Cerebellar cortex (tissue), 1 donor: ENCODE data around the gene SUMF1.

Experiments
- DNase-seq: peaks from one replicate; pipeline ENCODE4 v3.0.0-alpha.2; 2015; ENCODE audit warnings: low spot score

SUMF1 gene

GRCh38 chr3:4466741-4467521 lies at the start of gene SUMF1:
SUMF1 (minus strand) TSS chr3:4467269; CDS start chr3:4467245, 24 bp downstream.
- DNase-seq: peak; percentile 90

GRCh38 chr3:4515916-4516579 lies 49.0 kb upstream of the SUMF1 start:
- no peak for DNase-seq

- no peak for DNase-seq
Measured at GRCh38 chr3:4514916-4515315, 47.8 kb upstream of the SUMF1 start.

GRCh38 chr3:4514321-4514720 lies 47.3 kb upstream of the SUMF1 start:
- DNase-seq: no peak

GRCh38 chr3:4512895-4513616 lies 46.0 kb upstream of the SUMF1 start:
- no peak for DNase-seq

GRCh38 chr3:4511491-4512262 lies 44.6 kb upstream of the SUMF1 start:
- no peak for DNase-seq

GRCh38 chr3:4509983-4510755 lies 43.1 kb upstream of the SUMF1 start:
- no peak for DNase-seq

GRCh38 chr3:4509043-4509442 lies 42.0 kb upstream of the SUMF1 start:
- no peak for DNase-seq

GRCh38 chr3:4508048-4508981 lies 41.2 kb upstream of the SUMF1 start:
- DNase-seq: no peak

- no peak for DNase-seq
Measured at GRCh38 chr3:4507024-4507596, 40.0 kb upstream of the SUMF1 start.

GRCh38 chr3:4506559-4507023 lies 39.5 kb upstream of the SUMF1 start:
- DNase-seq: no peak

- no peak for DNase-seq
Measured at GRCh38 chr3:4505688-4506558, 38.9 kb upstream of the SUMF1 start.

- DNase-seq: no peak
Measured at GRCh38 chr3:4504340-4505261, 37.5 kb upstream of the SUMF1 start.

GRCh38 chr3:4503050-4503449 lies 36.0 kb upstream of the SUMF1 start:
- DNase-seq: no peak

- DNase-seq: no peak
Measured at GRCh38 chr3:4501927-4502326, 34.9 kb upstream of the SUMF1 start.

GRCh38 chr3:4501437-4501836 lies 34.4 kb upstream of the SUMF1 start:
- no peak for DNase-seq

GRCh38 chr3:4498446-4498845 lies 31.4 kb upstream of the SUMF1 start:
- peak; percentile 72 for DNase-seq
